Measurements from ENCODE around the gene SPIN2B. TPM values are rescaled to one million over a fixed set of nuclear protein-coding genes. Genes with fewer than 3 reads are reported as not detected.

The SPIN2B gene
- total RNA-seq, 2 donors from 2014 or later = 6.0 to 10.6 TPM

GRCh38 chrX:57083143-57083542, 38.2 kb downstream of the SPIN2B start:
- no peaks in the 10 kb centered on the region for H3K4me1 ChIP-seq (replicated peaks)
- WGBS = no CpG with 5 or more reads among the region's 7 CpGs
- H3K4me3 ChIP-seq = no peak overlapping the region
- no peak for DNase-seq (ENCODE audit: low spot score)
- intact Hi-C loops (cut with DNase I) = no loop called here
- no peaks in the 10 kb centered on the region for H3K9me3 ChIP-seq
- TF ChIP-seq POLR2A (IDR thresholded peaks at IDR 0.05) (no peak), POLR2AphosphoS5 (IDR thresholded peaks at IDR 0.05) (no peak)
- TF ChIP-seq, protein P1, sequence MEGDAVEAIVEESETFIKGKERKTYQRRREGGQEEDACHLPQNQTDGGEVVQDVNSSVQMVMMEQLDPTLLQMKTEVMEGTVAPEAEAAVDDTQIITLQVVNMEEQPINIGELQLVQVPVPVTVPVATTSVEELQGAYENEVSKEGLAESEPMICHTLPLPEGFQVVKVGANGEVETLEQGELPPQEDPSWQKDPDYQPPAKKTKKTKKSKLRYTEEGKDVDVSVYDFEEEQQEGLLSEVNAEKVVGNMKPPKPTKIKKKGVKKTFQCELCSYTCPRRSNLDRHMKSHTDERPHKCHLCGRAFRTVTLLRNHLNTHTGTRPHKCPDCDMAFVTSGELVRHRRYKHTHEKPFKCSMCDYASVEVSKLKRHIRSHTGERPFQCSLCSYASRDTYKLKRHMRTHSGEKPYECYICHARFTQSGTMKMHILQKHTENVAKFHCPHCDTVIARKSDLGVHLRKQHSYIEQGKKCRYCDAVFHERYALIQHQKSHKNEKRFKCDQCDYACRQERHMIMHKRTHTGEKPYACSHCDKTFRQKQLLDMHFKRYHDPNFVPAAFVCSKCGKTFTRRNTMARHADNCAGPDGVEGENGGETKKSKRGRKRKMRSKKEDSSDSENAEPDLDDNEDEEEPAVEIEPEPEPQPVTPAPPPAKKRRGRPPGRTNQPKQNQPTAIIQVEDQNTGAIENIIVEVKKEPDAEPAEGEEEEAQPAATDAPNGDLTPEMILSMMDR (IDR thresholded peaks at IDR 0.05) = no peak
- H3K27ac ChIP-seq = no peak overlapping the region
- H3K36me3 ChIP-seq = no peaks in the 10 kb centered on the region
- H3K27me3 ChIP-seq (replicated peaks; ENCODE audit: insufficient read depth) = no peaks in the 10 kb centered on the region

DNA sequence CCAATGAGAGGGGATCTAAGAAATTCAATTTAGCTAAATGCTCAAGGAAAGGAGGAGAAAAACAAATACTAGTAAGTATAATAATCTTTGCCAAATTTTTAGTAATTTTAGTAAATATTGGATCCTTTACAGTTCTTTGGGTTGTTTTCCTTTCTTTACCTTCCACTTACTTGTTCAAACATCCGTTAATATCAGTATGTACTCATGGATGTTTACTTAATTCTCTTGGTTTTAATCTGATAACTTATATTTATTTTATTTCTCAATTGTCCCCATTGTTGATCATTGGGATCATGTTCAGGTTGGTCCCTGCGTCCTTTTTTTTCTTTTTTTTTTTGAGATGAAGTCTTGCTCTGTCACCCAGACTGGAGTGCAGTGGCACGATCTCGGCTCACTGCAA, 46.9 kb downstream of the SPIN2B start:
- no peak overlapping the region for H3K4me3 ChIP-seq
- H3K27ac ChIP-seq = no peak overlapping the region
- H3K27me3 ChIP-seq (replicated peaks; ENCODE audit: insufficient read depth) = no peaks in the 10 kb centered on the region
- no peaks in the 10 kb centered on the region for H3K36me3 ChIP-seq
- no peaks in the 10 kb centered on the region for H3K4me1 ChIP-seq (replicated peaks)
- intact Hi-C loops (cut with DNase I) = no loop called here
- DNase-seq (ENCODE audit: low spot score) = no peak
- no peaks in the 10 kb centered on the region for H3K9me3 ChIP-seq
- WGBS = 55% methylated on average over 4 of the region's 4 CpGs
- TF ChIP-seq, protein P1 (IDR thresholded peaks at IDR 0.05) = no peak
- TF ChIP-seq POLR2AphosphoS5 (IDR thresholded peaks at IDR 0.05) (no peak), POLR2A (IDR thresholded peaks at IDR 0.05) (no peak)

DNA sequence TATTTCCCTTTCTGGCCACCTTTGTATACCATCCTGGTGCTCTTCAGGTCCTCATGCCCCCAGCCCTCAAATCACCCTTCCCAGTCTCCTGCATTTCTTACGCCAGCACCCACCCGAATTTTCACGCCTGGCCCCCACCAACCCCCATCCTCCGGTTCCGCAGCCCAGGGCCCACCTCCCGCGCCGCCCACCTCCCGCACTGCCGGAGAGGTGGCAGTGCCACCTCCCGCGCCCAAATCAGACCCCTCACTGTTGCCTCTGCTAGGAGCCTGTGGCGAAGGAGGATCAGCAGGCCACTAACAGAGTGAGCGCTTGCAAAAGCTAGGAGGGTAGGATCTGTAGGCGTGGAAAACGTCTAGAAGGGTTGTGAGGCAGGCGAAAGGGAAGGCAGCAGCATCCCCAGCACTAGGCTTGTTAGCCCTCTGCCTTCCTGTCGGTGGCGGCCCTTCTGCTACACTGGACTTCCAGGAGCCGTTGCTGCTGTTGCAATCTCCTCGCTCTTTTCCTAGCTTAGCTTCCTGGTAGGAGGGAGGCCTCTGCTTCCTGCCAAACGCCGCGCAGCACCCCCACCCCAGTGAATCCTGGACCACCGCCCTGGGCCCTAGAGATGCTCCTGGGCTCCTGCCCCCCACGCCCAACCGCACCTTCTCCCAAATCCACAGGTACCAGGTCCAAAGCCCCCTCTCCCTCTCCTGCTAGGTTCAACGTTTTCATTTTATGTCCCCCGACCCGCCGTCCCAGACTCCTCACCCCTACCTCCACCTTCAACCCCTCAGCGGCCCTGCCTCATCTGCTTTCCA, 51.0 kb downstream of the SPIN2B start:
- TF ChIP-seq POLR2AphosphoS5 (IDR thresholded peaks at IDR 0.05) = no peak
- TF ChIP-seq, protein P1 (IDR thresholded peaks at IDR 0.05) = no peak
- TF ChIP-seq POLR2A (IDR thresholded peaks at IDR 0.05) = no peak

More for the DNA sequence above, 51.0 kb downstream of the SPIN2B start:
- DNase-seq (ENCODE audit: low spot score) = no peak
- Histone ChIP-seq H3K27ac (no peak overlapping the region), H3K27me3 (replicated peaks; ENCODE audit: insufficient read depth) (no peaks in the 10 kb centered on the region), H3K36me3 (no peaks in the 10 kb centered on the region), H3K4me1 (replicated peaks) (no peaks in the 10 kb centered on the region), H3K9me3 (no peaks in the 10 kb centered on the region), H3K4me3 (no peak overlapping the region)
- WGBS = 73% methylated on average over 30 of the region's 32 CpGs
- intact Hi-C loops (cut with DNase I) = no loop called here

Other genes starting within 250 kb of the SPIN2B start
- gene SPIN3, start 126.0 kb downstream of the SPIN2B start, total RNA-seq = 10 to 100 TPM; 14.6 to 17.3 TPM
- 1 to 10 TPM in 1 of 2 donors, under 1 TPM in 1; 0.23 to 1.1 TPM for gene SPIN2A, start 15.8 kb upstream of the SPIN2B start, total RNA-seq
- 10 to 100 TPM; 31.7 to 40.2 TPM for gene FAAH2, start 165.2 kb upstream of the SPIN2B start, total RNA-seq